HFFc6 (cell line): ENCODE results near the gene ARL8B. TPM values are rescaled to one million over a fixed set of nuclear protein-coding genes. Genes with fewer than 3 reads are reported as not detected.

Experiments
- DNase-seq: peaks from one replicate; pipeline ENCODE4 v3.0.0-alpha.2; 2018
- H3K27ac Mint-ChIP-seq: 2 replicates; pipeline ENCODE4 v1.8.0; 2020; ENCODE audit warnings: mild to moderate bottlenecking, mixed read lengths
- H3K27me3 Mint-ChIP-seq: 2 replicates; pipeline ENCODE4 v1.8.0; 2021; ENCODE audit warnings: mild to moderate bottlenecking, moderate library complexity, mixed read lengths; ENCODE audit not compliant: insufficient read depth
- H3K36me3 Mint-ChIP-seq: 2 replicates; pipeline ENCODE4 v1.8.0; 2021; ENCODE audit warnings: low read depth, mixed read lengths
- H3K4me1 Mint-ChIP-seq: 2 replicates; pipeline ENCODE4 v1.8.0; 2020; ENCODE audit warnings: low read depth, mixed read lengths
- H3K4me3 Mint-ChIP-seq: 2 replicates; pipeline ENCODE4 v1.8.0; 2020; ENCODE audit warnings: mild to moderate bottlenecking, moderate library complexity, mixed read lengths
- H3K9me3 Mint-ChIP-seq: 2 replicates; pipeline ENCODE4 v1.8.0; 2020; ENCODE audit warnings: mild to moderate bottlenecking, mixed read lengths
- total RNA-seq, 6 experiments: library from RNA; stranded (reverse); fragmentation: NEBNext Ultra II Directional; extraction: Animal tissue kit (Norgen Biotek cat#: 25700); gene quantifications; 2 replicates in 1 of 6; 3 replicates in 5 of 6; pipeline ENCODE4 v1.2.3, GENCODE V29; 2021
- TF ChIP-seq, protein P1 (sequence below): fragments of 200-600 bp; sonication (generic); IDR thresholded peaks from 2 replicates; pipeline ENCODE4 v1.5.0; 2021; ENCODE audit warnings: antibody characterized with exemption, mild to moderate bottlenecking

Gene ARL8B
- total RNA-seq, 6 experiments from 2014 or later: 48.9 to 64.7 (median 53.7) TPM

DNA sequence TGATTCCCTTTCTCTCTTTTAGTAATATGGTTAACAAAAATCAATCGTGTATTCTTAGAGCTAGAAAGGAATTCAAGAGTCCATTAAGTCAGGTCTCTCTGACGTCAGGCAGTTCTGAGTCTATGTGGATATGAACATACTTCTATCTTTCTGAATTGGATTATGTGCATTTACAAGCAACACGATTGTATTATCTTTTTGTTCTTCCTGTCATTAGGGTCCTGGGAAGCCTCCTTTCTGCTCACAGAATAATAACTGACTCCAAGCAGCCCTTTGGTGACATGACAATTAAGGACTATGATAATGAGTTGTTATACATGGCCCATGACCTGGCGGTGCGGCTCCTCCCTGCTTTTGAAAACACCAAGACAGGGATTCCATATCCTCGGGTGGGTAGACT is 79.4 kb downstream of the ARL8B start:
- Mint-ChIP-seq H3K4me3 (no peak overlapping the region), H3K27ac (no peak overlapping the region), H3K36me3 (peaks cover 45% of the 10 kb centered on the region), H3K9me3 (no peaks in the 10 kb centered on the region), H3K27me3 (no peaks in the 10 kb centered on the region), H3K4me1 (peaks cover 28% of the 10 kb centered on the region)
- DNase-seq: no peak
- TF ChIP-seq, protein P1, sequence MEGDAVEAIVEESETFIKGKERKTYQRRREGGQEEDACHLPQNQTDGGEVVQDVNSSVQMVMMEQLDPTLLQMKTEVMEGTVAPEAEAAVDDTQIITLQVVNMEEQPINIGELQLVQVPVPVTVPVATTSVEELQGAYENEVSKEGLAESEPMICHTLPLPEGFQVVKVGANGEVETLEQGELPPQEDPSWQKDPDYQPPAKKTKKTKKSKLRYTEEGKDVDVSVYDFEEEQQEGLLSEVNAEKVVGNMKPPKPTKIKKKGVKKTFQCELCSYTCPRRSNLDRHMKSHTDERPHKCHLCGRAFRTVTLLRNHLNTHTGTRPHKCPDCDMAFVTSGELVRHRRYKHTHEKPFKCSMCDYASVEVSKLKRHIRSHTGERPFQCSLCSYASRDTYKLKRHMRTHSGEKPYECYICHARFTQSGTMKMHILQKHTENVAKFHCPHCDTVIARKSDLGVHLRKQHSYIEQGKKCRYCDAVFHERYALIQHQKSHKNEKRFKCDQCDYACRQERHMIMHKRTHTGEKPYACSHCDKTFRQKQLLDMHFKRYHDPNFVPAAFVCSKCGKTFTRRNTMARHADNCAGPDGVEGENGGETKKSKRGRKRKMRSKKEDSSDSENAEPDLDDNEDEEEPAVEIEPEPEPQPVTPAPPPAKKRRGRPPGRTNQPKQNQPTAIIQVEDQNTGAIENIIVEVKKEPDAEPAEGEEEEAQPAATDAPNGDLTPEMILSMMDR: no peak

DNA sequence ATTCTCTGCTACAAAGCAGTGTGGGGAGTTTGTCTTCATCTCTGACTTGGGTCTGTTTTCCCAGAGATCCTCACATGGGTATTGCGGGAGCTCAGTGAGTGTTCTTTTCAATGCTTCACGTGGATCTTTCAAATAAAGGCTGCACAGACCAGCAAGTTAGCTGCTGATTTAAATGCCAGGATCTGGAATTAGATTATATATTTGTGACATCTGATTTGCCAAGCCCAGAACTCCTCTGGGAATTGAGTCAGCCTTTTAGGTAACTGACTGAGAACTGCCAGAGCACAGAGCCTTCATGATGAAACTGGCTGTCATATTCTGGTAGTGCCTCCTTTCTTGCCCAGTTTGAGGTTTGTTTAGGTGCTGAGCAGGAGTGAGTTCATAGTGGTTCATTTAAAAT is 80.1 kb downstream of the ARL8B start:
- TF ChIP-seq, protein P1: no peak
- no peaks in the 10 kb centered on the region for H3K9me3 Mint-ChIP-seq
- no peak overlapping the region for H3K4me3 Mint-ChIP-seq
- H3K36me3 Mint-ChIP-seq: peaks cover 45% of the 10 kb centered on the region
- no peaks in the 10 kb centered on the region for H3K27me3 Mint-ChIP-seq
- no peak overlapping the region for H3K27ac Mint-ChIP-seq
- peaks cover 21% of the 10 kb centered on the region for H3K4me1 Mint-ChIP-seq
- no peak for DNase-seq

DNA sequence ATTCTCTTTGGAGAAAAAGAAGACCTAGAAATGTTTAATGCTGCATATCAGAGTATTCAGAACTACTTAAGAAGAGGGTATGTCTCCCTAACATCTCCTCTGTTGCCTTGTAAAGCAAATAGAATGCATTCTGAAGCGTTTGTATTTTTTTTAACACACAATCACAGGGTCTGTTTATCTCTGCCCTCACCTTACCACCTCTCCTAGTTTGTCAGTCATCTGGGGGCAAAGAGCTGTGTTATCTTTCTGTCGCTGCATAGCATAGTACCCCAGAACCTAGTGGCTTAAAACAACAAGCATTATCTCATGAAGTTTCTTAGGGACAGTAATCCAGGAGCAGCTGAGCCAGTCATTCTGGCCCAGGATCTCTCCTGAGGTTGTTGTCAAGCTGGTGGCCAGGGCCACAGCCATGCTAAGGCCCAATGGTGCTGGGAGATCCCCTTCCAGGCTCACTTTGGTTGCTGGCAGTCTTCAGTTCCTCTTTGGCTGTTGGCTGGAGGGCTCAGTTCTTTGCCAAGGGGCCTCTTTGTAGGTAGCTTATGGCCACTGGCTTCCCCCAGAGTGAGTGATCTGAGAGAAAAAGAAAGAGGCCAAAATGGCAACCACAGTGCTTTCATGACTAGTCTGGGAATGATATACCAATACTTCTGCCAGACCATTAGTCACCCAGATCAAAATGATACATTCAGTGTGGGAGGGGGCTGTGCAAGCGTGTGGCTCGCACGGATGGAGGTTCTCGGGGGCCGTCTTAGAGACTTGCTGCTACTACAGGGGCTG is 83.3 kb downstream of the ARL8B start:
- Mint-ChIP-seq H3K4me3 (no peak overlapping the region), H3K4me1 (no peaks in the 10 kb centered on the region), H3K36me3 (peaks cover 46% of the 10 kb centered on the region), H3K27me3 (no peaks in the 10 kb centered on the region), H3K27ac (peak overlapping the region; percentile 49; the same call in 1 of the 2 replicates), H3K9me3 (no peaks in the 10 kb centered on the region)
- TF ChIP-seq, protein P1: no peak
- DNase-seq: no peak

DNA sequence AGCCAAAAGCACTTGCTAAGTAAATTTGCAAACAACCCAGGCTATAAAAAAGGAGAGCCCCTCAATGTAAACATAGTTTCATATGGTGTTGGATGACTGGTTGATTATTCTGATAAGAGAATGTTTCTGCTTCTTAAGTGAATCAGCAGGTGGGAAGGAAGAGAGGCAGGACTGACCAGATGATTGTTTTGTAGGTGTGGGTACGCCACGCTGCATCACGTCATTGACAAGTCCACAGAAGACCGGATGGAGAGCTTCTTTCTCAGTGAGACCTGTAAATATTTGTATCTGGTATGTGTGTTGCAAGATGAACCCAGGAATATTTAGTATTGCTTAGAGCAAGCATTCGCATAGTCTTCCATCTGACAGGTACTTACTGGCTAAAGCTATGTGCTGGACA is 88.8 kb downstream of the ARL8B start:
- no peak for DNase-seq
- Mint-ChIP-seq H3K27ac (no peak overlapping the region), H3K4me3 (no peak overlapping the region), H3K4me1 (no peaks in the 10 kb centered on the region), H3K36me3 (peaks cover 59% of the 10 kb centered on the region), H3K9me3 (no peaks in the 10 kb centered on the region), H3K27me3 (no peaks in the 10 kb centered on the region; the same call in 1 of the 2 replicates)
- TF ChIP-seq, protein P1: no peak

DNA sequence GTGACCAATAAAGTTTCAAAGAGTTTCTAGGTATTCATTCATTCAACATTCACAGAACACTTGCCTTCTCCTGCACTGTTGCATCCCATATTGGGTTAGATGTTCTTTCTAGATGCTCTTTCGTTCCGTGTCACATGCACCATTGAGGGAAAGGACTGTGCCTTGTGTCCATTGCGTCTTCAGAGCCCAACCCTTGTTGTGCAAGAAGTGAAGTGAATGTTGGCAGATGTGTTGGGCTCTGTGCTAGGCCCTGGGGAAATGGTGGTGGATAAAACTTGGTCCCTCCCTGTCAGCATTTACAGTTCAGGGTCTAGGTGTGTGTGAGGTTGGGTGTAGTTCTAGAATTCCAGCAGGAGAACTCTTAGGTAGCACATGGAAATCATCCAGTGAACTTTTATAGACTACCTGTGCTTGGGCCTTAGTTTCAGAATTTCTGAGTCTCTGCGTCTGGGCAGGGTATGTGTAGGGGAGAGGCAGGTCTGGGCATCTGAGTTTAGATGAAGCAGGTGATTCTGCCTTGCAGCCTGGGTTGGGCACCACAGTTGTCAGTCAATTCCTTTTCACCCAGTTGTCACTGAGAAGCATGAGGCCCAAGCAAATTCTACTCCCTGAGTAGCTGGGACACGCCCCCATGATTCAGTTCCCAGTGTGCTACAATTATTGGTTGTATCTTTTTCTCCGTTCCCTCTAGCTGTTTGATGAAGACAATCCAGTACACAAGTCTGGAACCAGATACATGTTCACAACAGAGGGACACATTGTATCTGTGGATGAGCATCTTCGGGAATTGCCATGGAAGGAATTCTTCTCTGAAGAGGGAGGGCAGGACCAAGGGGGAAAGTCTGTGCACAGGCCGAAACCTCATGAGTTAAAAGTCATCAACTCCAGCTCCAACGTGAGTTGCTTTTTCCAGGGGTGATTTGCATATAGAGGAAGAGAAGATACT is 90.8 kb downstream of the ARL8B start:
- Mint-ChIP-seq H3K27ac (no peak overlapping the region), H3K4me3 (no peak overlapping the region), H3K4me1 (peaks cover 3% of the 10 kb centered on the region; the same call in 1 of the 2 replicates), H3K27me3 (no peaks in the 10 kb centered on the region; the same call in 1 of the 2 replicates), H3K36me3 (peaks cover 48% of the 10 kb centered on the region), H3K9me3 (no peaks in the 10 kb centered on the region)
- DNase-seq: no peak
- TF ChIP-seq, protein P1: no peak
